SW 1271 (cell line): ENCODE results near the gene MIA3.
"Not testable (repeated sequence)": the region's sequence is repeated elsewhere in the genome, so short reads cannot be mapped to it uniquely, and the experiment has no call there.

Experiments
- DNase-seq, 2 experiments: peaks; one replicate each; lab custom pipeline; 2025; lab: John Stamatoyannopoulos, UW

Gene MIA3, protein sequence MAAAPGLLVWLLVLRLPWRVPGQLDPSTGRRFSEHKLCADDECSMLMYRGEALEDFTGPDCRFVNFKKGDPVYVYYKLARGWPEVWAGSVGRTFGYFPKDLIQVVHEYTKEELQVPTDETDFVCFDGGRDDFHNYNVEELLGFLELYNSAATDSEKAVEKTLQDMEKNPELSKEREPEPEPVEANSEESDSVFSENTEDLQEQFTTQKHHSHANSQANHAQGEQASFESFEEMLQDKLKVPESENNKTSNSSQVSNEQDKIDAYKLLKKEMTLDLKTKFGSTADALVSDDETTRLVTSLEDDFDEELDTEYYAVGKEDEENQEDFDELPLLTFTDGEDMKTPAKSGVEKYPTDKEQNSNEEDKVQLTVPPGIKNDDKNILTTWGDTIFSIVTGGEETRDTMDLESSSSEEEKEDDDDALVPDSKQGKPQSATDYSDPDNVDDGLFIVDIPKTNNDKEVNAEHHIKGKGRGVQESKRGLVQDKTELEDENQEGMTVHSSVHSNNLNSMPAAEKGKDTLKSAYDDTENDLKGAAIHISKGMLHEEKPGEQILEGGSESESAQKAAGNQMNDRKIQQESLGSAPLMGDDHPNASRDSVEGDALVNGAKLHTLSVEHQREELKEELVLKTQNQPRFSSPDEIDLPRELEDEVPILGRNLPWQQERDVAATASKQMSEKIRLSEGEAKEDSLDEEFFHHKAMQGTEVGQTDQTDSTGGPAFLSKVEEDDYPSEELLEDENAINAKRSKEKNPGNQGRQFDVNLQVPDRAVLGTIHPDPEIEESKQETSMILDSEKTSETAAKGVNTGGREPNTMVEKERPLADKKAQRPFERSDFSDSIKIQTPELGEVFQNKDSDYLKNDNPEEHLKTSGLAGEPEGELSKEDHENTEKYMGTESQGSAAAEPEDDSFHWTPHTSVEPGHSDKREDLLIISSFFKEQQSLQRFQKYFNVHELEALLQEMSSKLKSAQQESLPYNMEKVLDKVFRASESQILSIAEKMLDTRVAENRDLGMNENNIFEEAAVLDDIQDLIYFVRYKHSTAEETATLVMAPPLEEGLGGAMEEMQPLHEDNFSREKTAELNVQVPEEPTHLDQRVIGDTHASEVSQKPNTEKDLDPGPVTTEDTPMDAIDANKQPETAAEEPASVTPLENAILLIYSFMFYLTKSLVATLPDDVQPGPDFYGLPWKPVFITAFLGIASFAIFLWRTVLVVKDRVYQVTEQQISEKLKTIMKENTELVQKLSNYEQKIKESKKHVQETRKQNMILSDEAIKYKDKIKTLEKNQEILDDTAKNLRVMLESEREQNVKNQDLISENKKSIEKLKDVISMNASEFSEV (N-terminal part only)

DNA sequence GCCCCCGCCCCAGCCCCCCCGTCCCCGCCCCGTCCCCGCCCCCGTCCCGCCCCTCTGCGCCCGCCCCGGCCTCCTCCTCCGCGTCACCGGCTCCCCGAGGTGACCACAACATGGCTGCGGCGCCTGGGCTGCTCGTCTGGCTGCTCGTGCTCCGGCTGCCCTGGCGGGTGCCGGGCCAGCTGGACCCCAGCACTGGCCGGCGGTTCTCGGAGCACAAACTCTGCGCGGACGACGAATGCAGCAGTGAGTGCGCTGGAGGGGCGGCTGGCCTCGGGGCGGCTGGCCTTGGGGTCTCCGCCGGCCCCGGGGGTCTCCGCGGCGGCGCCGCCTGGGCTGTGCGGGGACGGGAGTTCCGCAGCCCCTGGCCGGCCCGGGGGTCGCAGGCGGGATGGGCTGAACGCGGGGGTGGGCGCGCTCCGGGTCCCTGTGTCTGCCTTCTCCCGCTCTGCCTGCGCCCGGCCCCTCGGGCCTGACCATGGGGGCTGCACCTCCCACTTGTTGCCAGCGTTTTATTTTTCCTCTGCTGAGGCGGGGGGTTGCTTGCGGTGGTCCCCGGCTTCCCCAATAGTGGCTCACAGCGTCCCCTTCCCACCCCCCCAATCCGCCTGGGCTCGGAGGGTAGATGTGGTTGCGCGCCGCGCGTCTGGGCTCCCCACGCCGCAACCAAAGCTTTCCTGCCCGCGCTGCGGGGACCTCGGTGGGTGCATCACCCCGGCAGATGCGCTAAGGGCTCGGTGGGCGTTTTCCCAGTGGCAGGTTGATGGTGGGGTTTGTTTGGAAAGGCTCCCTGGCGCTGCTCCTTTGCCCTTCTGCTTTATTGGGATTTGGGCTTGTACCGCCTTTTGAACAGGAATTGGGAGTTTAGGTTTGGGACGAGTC is at the start of gene MIA3:
MIA3 (plus strand) TSS at position 97 of the 879 bp plus-strand sequence; CDS start at position 111, 14 bp downstream.
- peak in 1 of 2 experiments; percentile 38 for DNase-seq

DNA sequence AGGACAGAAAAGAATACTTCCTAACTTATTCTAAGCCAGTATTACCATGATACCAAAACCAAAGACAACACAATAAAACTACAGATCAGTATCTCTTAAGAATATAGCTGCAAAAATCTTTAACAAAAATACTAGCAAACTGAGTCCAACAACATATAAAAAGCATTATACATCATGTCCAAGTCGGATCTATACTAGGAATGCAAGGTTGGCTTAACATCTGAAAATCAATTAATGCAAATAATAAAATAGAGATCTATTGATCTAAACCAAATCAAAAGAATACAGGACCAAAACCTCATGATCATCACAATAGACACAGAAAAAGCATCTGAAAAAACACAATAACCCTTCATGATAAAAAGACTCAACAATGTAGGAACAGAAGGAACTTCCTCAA is 47.1 kb upstream of the MIA3 start:
- DNase-seq = no peak

DNA sequence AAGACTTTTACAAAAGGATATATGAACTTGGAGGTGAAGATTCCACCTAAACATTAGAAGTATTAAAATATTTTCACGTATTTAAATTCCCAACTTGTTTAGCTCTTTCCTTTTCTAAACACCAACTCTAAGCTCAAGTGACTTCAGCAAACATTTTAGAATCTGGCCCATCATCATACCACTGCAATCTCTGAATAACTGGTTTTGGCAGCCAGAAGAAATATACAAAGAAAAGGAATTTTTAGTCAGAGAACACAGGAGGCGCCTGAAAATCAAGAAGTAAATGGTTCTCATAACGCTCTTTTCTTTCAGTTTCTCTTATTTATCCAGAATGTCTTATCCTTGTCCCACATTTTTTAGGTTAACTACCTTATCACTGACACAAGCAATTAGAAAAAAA is 38.6 kb upstream of the MIA3 start:
- DNase-seq = no peak

DNA sequence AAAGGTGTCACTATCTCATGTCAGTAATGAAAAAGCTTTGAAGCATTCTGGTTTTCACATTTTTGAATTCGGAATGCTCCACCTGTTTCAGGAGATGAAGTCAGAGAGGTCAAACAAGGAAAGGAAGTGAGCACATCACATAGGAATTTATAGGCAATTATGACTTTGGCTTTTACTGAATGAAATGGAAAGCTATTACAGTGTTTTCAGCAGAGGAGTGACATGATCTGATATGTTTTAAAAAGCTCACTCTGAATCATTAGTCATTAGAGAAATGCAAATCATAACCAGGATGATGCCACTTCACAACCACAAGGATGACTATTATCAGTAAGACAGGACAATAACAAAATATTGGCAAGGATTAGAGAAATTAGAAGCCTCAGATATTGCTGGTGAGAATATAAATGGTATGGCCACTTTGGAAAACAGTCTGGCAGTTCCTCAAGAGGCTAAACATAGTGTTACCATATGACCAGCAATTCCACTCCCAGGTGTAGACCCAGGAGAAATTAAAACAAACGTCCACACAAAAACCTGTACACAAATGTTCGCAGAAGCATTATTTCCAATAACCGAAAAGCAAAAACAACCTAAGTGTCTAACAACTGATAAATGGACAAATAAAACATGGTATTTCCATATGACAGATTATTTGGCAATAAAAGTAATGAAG is 35.7 kb upstream of the MIA3 start:
- peak; percentile 26 to 57 for DNase-seq

DNA sequence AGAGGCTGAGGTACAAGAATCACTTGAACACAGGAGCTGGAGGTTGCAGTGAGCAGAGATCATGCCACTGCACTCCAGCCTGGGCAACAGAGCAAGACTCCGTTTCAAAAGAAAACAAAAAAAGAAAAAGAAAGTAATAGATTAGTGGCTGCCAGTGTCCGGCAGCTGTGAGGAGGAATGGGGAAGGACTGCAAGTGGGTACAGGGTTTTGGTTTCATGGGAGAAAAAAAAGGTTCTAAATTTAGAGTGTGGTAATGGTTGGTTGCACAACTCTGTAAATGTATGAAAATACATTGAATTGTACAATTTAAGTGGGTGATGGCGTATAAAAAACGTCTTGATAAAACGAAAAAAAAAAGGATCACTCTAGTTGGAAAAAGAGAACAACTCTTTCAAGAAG is 34.8 kb upstream of the MIA3 start:
- DNase-seq = no peak

DNA sequence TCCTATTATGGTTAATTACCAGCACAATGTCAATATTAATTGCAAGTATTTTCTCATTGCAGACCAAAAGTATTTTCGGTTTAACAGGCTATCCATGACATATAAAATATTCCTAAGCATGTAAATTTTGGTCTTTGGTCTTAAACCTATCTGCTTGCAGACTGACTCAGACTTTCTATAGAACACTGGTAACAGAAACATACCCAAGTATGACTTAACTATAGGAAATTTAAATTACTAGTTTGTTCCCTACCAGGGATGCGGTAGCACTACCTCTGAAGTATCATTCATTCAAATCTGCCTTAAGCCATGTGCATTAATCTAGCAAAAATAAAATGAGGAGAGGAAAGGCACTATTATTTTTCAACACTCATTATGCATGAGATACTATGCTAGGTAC is 31.1 kb upstream of the MIA3 start:
- DNase-seq = no peak

DNA sequence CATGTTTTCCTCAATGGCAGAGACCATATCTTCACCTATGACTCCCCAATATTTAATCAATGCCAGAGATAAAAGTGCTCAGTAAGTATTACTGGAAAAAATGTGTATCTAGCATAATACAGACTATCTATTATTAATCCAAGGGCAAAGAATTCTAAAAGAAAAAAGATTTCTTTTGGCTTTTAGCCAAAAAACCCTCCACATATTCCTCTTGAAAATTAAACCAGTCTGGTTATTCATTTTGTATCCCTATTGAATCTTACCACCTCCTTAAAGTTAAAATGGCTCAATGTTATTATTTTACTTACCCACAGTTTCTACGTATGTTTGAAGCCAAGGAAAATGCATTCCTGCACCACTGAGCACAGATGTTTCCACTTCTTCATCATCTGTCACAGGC is 29.8 kb upstream of the MIA3 start:
- DNase-seq = no peak

DNA sequence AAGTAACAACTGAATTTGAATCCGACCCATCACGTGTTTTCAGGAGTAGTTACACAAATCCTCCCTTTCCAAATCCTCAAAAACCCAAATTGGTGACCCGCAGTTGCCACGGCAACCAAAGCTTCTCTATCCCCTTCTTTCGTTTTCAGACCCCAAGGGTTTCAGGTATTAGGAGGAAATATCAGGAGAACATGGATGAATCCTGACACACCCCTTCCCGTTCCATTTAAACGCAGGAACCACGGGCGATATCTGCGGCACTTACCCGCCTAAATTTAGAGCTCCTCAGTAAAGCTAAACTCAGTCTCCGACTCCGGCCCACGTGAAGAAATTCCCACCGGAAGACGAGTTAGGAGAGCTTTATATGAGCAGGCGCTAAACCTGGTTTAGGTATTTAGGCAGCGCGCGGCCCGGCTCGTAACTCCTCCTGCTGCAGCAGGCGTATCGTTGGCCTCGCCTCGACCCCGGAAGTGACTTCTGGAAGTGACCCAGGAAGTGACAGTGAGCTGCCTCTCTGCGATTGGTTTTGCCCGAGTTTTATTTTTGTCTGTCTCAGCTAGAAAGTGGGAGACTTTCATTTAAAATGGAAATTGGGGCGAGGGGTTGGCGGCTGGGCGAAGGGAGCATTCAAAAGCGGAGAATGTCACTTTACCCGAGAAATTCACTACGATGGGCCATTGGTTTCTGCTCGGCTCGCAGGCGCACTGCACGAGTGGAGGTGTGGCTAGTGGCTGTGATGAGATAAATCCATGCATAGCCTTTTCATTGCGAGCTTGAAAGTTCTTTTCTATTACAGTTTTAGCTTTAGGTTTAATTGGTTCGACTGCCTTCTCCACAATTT is 28.2 kb upstream of the MIA3 start, which contains the start of gene TAF1A:
TAF1A (minus strand) TSS at position 472 of the 841 bp plus-strand sequence.
- peak; percentile 33 to 77 for DNase-seq

DNA sequence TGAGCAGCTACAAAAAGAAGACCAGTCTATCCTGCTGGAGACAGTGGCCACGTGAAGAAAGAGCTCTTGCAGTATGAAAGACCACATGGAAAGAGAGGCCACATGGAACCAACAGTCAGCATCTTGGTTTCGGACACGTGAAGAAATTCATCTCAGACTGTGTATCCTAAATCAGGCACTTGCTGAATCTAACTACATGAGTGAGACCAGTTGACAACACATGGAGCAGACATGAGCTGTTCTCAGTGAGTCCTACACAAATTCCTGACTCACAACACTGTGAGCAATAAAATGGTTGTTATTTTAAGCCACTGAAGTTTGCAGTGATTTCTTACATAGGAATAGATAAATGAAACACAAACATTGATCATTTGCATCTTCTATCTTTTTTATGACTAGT is 25.7 kb upstream of the MIA3 start:
- no peak for DNase-seq

DNA sequence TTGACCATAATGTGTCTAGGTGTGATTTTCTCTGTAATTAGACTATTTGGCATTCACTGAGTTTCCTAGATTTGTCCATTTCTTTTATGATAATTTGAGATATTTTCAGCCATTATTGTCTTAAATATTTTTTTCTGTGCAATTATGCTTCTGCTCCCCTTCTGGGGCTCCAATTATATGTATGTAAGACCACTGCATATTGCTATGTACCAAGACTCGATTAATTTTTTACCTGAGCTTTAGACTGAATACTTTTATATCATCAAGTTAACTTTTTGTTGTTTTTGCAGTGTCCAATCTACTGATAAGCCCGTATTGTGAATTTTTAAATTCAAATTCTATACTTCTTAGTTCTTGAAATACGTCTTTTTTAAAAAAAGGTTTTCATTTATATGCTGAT is 23.1 kb upstream of the MIA3 start:
- no peak for DNase-seq

DNA sequence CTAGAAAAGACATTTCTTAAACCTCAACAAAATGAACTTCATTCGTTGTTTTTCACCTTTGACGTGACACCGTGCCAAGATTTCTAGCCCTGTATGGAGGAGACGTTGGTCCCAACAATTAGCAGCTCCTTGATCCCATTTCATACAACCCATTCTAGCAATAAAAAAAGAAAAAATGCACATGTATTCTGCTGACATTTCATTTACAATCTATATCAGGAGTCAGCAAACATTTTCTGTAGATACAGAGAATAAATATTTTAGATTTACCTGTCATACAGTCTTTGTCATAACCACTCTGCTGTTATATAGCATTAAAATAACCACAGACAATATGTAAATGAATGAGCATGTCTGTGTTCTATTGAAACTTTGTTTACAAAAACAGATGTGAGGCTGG is 21.2 kb upstream of the MIA3 start:
- no peak for DNase-seq

DNA sequence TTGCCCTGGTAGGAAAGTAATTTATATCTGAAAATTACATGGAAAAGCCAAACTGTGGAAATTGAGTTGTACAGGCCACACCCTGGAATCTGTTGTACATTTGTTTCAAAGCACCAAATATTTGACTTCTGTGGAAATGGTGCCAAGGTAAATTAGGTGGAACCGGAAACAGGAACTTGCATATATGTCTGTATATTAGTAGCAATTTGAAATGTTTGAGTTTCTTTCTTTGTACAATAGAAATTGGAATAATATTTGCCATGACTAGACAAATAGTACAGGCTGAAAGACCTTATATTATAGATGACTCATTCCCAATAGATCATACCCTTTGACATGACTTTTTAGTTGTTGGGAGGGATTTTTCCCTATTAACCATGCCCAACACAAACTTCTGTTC is 17.6 kb upstream of the MIA3 start:
- no peak for DNase-seq

DNA sequence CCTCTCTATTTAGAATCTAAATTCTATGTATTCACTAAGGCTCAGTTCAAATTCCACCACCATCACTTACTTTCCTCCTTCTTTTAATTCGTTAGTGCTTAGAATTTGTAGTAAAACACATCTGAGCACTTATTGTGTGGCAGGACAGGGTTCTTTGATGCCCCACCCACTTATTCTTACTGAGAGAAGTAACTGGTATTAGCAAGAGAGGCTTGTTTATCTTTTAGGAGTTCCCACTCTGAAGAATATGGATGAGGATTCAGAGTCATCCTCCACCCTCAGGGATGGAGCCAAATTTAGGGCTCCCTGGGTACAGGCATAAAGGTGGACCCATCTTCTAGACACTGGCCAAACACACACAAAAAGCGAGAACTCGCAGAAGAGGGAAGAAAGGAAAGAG is 16.6 kb upstream of the MIA3 start:
- no peak for DNase-seq

DNA sequence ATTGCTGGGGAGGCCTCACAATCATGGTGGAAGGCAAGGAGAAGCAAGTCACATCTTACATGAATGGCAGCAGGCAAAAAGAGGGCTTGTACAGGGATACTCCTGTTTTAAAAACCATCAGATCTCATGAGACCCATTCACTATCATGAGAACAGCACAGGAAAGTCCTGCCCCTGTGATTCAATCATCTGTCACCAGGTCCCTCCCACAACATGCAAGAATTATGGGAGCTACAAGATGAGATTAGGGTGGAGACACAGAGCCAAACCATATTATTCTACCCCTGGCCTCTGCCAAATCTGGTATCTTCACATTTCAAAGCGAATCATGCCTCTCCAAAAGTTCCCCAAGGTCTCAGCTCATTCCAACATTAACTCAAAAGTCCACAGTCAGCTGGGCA is 11.1 kb upstream of the MIA3 start:
- DNase-seq = no peak

DNA sequence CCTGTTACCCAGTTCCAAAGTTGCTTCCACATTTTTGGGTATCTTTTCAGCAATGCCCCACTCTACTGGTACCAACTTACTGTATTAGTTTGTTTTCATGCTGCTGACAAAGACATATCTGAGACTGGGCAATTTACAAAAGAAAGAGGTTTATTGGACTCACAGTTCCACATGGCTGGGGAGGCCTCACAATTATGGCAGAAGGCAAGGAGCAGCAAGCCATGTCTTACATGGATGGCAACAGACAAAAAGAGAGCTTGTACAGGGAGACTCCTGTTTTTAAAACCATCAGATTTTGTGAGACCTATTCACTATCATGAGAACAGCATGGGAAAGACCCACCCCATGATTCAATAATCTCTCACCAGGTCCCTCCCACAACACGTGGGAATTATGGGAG is 8.8 kb upstream of the MIA3 start:
- DNase-seq = not testable (repeated sequence)

DNA sequence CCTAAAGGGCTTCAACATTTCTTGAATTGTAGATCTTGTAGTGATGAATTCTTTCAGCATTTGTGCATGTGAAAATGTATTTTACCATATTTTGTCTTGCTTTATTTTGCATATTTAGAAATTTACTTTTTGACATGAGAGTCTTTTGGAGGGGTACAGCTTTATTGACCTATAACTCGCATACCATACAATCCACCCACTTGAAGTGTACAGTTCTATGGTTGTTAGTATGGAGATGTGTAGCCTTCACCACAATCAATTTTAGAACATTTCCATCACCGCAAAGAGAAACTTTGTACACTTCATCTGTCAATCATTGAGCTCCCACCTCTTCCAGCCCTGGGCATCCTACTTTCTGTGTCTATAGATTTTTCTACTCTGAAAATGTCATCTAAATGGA is 7.2 kb upstream of the MIA3 start:
- DNase-seq = no peak

DNA sequence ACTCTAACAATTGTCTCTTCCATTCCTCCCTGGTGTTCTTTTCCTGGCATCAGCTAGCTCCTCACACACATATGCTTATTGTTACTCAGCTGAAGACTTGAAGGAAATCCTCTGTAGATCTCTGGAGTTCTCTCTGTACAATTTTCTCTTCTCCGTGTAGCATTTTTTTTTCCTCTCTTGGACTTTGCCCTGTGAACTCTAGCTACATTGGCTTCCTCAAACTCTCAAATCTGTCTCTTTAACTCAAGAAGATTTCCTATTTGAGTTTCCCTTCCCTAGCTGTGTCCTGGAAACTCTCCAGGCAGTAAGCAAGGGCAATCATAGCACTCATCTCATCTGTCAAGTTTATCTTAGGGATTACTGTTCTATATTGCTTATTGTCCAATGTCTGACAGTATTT is 4.3 kb upstream of the MIA3 start:
- DNase-seq = no peak

DNA sequence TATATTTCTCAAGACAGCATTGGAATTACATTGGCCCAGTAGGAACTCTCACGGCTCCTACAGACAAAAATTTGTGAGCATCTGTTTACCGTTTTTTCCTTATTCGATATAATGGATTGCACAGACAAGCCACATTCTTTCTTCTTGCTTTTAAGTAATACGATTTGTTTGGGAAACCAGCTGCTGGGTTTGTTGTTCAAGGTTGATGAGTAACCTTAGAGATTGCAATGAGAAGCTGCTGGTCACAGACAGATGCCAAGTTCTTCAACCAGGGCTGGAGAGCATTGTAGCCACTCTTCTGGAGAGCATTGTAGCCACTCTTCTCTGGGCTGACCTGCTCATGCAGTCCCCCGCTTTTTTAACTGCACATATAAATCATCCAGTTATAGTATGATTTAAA is 1.4 kb upstream of the MIA3 start:
- DNase-seq = no peak

DNA sequence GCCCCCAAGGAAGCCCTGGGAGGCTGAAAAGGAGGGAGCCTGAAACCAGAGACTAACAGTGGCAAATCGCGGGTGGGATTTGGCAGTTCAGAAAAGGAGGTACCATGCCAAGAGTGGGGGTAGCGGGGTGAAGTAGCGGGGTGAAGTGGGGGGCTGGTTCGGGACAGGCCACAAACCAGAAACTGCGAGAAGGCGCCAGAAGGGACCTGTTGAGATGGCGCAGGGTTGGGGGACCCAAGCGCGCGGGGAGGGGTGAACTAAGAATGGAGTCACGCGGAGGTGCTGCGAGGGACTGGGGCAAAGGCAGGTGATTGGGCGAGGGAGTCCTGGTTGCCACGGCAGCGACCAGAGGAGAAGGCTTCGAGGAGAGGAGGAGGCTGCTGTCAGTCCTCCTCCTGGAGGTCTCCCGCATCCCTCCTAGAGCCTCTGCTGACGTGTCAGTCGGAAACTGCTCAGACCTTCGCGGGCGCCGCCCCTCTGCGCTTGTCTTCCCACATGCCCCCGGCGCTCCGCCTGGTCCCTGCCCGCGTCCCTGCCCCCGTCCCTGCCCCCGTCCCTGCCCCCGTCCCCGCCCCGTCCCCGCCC is 438 bp upstream of the MIA3 start:
- peak; percentile 64 to 81 for DNase-seq
